ENCODE data around the gene PHC3. TPM values are rescaled to one million over a fixed set of nuclear protein-coding genes. Genes with fewer than 3 reads are reported as not detected.

Gene PHC3
- total and polyA plus RNA-seq, 2 of the 13 experiments (the other 11 are each of a cell fraction or from before 2014, with no cell fraction given): 24.1 to 49.0 TPM

DNA sequence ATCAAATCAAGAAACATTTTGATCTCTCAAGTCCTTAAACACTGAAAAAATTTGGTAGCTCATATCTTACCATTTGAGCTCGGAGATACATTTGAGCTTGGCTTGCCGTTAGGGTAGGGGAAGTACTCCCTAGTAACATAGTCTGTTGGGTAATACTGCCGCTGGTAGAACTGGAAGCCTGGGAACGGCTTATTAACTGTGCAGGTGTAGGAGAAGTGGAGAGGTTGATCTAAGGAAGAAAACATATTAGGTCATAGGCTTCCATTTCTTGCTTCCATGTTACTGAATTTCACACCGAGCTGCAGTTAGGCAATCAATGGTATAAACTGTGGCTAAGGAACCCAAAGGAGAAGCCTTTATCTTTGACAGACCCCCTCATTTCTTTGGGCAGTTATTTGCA is 32.5 kb downstream of the PHC3 start:
- CTCF ChIA-PET (ENCODE audit: low intra/inter-chr PET ratio, low total read pairs): no interaction called here
- intact Hi-C loops (cut with micrococcal nuclease; ENCODE audit: unreplicated experiment) (no loop called here), in situ Hi-C loops (cut with HindIII; ENCODE audit: extremely low pct_ligation_motif_present, low pct_unique_long_range_greater_than_20kb) (no loop called here)

More for the DNA sequence above, 32.5 kb downstream of the PHC3 start:
- H3K36me3 ChIP-seq (replicated peaks in 1 of 2; ENCODE audit: control insufficient read depth in 1 of 2, insufficient read depth in 2 of 2, low read length in 2 of 2): peaks cover 1 to 32% of the 10 kb centered on the region in 2 experiments; a peak in 4 of 5 replicates
- POLR2A ChIA-PET: no interaction called here
- H3K4me1 ChIP-seq (ENCODE audit: insufficient read depth, low read length): no peaks in the 10 kb centered on the region
- BruUV-seq (replicated peaks): no TSS peak
- peaks cover 32% of the 10 kb centered on the region for H3K79me2 ChIP-seq (ENCODE audit: insufficient read depth, low read length)
- no peaks in the 10 kb centered on the region for H3K27me3 ChIP-seq (ENCODE audit: control insufficient read depth in 1 of 2, insufficient read depth in 2 of 2, low read length in 2 of 2)
- H3K4me3 ChIP-seq (replicated peaks in 1 of 3; ENCODE audit: insufficient read depth in 1 of 3, low read depth in 2 of 3, low read length in 3 of 3): no peak overlapping the region
- peaks cover 3% of the 10 kb centered on the region; the same call in 1 of the 2 replicates for H4K20me1 ChIP-seq (ENCODE audit: insufficient read depth, low read length)
- WGBS (ENCODE audit: low lambda C conversion rate): 100% methylated on average over 5 of the region's 5 CpGs
- H3K27ac ChIP-seq (ENCODE audit: extremely low read length, insufficient read depth, low read length): no peak overlapping the region
- no peak for TF ChIP-seq HOXA3 (CRISPR knock-in tag; IDR thresholded peaks at IDR 0.05)
- TF ChIP-seq ZNF543 (CRISPR knock-in tag; IDR thresholded peaks at IDR 0.05): no peak
- TF ChIP-seq NAIF1 (CRISPR knock-in tag; IDR thresholded peaks at IDR 0.05; ENCODE audit: borderline replicate concordance): no peak
- TF ChIP-seq ZBTB20 (CRISPR knock-in tag; IDR thresholded peaks at IDR 0.05; ENCODE audit: borderline replicate concordance, low read depth): no peak
- no peak for TF ChIP-seq ZNF546 (CRISPR knock-in tag; conservative IDR thresholded peaks at IDR 0.05)
- no peak for TF ChIP-seq ZNF280B (CRISPR knock-in tag; IDR thresholded peaks at IDR 0.05; ENCODE audit: borderline replicate concordance)
- no peak for TF ChIP-seq AGO2 (optimal IDR thresholded peaks at IDR 0.05; ENCODE audit: low read depth, low read length)
- TF ChIP-seq, protein P1, sequence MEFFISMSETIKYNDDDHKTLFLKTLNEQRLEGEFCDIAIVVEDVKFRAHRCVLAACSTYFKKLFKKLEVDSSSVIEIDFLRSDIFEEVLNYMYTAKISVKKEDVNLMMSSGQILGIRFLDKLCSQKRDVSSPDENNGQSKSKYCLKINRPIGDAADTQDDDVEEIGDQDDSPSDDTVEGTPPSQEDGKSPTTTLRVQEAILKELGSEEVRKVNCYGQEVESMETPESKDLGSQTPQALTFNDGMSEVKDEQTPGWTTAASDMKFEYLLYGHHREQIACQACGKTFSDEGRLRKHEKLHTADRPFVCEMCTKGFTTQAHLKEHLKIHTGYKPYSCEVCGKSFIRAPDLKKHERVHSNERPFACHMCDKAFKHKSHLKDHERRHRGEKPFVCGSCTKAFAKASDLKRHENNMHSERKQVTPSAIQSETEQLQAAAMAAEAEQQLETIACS (CRISPR knock-in tag; IDR thresholded peaks at IDR 0.05): no peak
- no peak for TF ChIP-seq ZNF614 (CRISPR knock-in tag; IDR thresholded peaks at IDR 0.05; ENCODE audit: borderline replicate concordance)
- no peak for TF ChIP-seq MXD3 (CRISPR knock-in tag; IDR thresholded peaks at IDR 0.05)
- no peak for TF ChIP-seq NFE2L2 (IDR thresholded peaks at IDR 0.05; ENCODE audit: low read length)
- no peak for TF ChIP-seq ZBTB4 (CRISPR knock-in tag; IDR thresholded peaks at IDR 0.05; ENCODE audit: borderline replicate concordance)
- H3K9me3 ChIP-seq (ENCODE audit: low read length): no peaks in the 10 kb centered on the region
- ATAC-seq (no peak), DNase-seq (ENCODE audit: low spot score) (no peak), FAIRE-seq (no peak)
- H3K9ac ChIP-seq (ENCODE audit: insufficient read depth, low read depth, low read length): no peak overlapping the region
- no peak overlapping the region for H2AFZ ChIP-seq (ENCODE audit: low read length)
- no peak overlapping the region for H3K4me2 ChIP-seq (ENCODE audit: low read depth, low read length)
